HG03064 (cell line): Measurements from ENCODE around the gene NELL1.

Experiments
- ATAC-seq: cut with Tn5 transposase; IDR thresholded peaks from one replicate; pipeline ENCODE4 v1.9.1; 2021; ENCODE audit warnings: low read depth; ENCODE audit not compliant: unreplicated experiment

Gene NELL1

DNA sequence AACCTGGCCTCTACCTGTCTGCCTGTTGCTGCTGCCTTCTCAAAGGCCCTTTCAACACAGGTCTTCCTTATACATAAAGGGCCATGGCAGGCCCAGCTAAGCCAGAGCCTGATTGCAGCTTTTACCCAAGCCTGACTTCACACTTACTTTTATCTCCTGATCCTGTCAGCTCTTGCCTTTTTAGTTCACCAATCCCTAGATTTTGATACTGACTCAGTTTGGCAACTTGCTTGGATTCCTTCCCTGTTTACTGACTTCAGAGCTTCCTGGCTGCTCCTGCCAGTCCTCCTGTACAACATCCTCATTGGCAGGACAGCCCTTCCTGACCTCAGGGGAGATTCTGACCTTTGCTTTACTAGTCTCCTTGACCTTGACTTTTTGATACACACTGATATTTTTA is 195.2 kb downstream of the NELL1 start:
- no peak for ATAC-seq

DNA sequence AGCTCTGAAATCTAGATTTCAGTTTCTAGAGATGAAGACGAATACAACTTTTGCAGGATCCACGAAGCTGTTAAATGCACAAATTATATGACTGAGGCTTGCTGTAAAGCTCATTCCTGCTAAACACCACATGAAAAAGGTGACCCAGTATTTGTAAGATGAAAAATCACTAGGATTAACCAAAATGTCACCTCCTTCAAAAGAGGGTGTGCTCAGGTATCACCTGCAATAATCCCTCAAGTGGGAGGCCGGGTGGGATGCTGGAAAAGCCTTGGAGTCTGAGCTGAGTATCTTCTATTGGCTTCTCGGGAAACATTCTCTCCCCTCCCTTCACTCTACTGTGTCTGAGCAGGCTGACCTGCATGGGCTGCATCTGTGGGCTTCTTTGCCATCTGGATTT is 195.8 kb downstream of the NELL1 start:
- no peak for ATAC-seq

DNA sequence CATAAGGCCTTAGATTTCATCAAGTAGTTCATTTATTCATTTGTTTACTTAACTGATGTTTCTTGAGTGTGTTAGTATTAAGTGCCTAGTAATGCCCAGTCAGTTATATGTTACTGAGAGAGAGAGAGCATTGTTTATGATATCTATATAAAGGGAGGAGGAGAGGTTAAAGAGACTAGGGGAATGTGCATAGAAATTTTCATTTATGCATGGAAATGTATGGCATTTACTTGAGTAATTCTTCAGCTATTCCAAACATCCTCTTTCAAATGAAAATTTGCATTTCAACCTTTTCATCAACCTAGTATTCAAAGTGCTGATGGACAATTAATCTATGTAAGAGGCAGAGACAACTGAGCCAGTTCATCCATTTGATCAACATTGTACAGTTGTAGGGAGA is 199.7 kb downstream of the NELL1 start:
- ATAC-seq: no peak

DNA sequence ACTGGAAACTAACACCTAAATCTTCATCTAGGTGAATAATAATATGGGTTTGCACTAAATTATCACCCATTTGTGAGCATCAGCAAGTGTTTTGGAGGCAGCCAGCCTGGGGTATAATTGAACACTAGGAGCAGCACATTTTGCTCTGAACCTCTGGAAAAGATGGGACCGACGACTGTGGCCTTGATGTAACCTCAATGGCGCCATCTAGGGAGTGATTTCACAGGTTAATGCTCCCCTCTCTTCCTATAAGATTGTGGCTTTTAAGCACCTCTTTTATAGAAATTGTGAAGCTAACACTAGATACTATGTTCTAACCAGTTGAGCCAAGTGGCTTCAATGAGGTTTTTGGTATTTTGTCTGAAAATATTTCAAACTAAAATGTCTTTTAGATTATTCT is 203.7 kb downstream of the NELL1 start:
- ATAC-seq: no peak

DNA sequence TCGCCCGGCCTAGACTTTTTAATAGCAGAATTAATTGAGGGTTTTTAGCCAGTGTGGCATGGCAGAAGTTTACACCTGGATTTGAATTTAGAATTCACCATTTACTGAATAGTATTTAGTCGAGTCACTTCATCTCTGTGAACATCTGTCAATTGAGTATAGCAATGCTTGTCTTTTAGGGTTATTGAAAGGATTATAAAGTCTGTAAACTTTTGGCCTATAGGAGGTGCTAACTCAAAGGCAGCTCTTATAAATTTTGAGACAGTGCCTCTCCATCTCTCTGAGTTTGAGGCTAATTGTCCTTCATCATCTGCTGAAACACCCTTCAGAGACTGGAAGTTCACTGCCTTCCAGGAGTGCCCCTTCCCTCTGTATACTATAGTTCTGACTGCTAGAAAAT is 205.0 kb downstream of the NELL1 start:
- ATAC-seq: no peak

DNA sequence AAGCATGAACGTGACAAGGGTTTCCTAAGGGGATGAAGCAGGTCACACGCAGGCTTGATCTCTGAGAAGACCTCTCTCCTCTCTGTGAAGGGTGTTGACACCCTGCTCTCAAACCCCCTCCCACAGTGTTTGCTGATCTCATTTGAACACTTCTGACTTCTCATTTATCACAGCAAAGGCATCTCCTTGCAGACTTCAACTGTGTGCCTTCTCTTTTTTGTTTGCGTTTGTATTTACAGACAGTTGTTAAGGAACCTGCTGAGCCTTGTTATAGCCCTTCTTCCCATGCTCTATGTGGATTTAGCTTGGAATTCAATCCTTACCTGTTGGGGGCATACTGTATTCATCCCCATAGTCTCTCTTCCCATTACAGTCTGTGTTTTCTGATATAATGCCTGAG is 206.5 kb downstream of the NELL1 start:
- ATAC-seq: no peak

DNA sequence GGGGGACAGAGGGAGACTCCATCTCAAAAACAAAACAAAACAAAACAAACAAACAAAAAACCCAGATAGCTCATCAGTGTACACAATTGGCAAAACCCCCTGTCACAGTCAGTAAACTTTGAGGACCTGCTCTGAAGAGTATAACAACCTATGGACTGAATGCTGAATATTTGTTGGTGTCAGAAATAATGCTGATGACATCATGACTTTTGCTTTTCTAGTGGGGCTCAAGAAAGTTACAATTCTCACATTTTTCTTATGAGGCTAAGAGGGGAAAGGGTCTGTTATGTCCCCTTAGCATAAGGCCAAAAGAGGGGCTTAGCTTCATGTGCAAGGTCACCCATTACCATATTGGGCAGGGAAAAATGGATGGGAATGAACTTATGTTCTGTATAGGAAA is 207.4 kb downstream of the NELL1 start:
- no peak for ATAC-seq

DNA sequence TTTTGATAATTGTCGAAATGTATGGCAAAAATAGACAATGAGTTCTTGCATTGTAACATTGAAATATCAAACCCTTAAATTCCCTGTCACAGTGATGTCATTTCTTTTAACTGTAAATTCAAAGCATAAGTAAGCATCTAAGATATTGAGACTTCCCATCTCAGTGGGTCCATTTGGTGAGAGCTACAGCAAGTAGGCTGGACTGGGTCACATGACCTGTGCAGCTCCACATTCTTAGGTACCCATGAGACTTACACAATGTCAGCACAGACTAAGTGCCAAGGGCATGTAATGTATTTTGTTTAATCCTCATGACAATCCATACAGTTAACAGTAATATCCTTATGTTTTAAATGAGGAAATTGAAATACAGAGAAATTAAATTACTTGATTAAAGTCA is 210.7 kb downstream of the NELL1 start:
- ATAC-seq: no peak

DNA sequence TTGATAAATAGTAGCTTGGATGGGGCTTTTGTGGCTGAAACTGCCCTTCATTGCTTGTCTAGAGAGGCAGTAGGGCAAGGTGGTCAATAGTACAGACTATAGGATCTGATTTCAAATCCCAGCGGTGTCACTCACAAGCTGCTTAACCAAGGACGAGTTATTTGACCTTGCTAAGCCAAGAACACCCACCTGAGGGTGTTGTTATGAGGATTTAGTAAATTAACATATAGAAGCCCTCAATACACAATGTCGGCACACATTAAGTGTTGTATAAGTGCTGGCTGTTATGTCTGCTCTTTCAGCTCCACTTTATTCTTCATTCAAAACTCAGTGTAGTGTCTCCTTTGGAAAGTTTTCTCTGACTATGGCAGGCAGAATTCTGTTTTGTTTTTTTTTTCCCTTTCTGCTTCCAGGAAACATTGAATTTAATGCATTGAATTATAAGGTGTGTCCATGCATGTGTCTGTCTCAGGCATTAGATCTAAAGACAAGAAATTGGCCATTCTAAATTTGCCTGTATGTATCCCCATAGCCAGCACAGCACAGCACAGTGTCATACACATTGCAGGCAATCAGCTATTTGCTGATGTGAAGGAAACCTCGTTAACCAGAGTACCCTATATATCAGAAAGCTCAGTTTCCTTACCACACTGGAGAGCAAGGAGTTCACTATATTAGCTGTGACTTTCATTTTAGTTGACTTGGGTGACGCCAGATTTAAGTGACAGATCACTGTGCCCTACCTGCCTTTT is 212.1 kb downstream of the NELL1 start:
- no peak for ATAC-seq

DNA sequence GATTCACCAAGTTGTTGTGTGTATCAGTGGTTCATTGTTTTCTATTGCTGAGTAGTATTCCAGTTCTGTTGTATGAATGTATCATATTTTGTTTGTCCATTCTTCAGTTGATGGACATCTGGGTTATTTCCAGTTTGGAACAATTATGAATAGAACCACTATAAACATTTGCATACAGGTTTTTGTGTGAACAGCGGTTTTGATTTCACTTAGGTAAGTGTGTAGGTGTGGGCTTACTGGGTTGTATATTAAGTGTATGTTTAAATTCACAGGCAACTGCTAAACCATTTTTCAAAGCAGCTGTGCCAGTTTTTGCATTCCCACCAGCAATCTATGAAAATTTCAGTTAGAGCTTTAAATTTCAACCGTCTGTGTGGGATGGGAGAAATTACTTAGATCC is 217.8 kb downstream of the NELL1 start:
- no peak for ATAC-seq

DNA sequence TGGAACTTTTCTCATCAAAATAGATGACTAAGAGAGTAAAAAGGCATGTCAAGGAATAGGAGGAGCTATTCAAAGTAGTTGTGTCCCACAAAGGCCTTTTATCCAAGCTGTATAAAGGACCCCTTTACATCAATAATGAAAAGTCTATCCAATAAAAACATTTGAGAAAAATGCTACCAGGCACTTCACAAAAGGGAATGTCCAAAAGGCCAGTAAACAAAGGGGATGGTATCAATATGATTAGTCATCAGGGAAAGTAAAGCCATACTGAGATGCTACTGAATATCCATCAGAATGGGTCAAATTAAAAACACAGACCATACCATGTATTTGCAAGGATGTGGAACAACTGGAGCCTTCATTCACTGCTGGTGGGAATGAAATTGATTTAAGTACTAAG is 224.9 kb downstream of the NELL1 start:
- ATAC-seq: no peak

DNA sequence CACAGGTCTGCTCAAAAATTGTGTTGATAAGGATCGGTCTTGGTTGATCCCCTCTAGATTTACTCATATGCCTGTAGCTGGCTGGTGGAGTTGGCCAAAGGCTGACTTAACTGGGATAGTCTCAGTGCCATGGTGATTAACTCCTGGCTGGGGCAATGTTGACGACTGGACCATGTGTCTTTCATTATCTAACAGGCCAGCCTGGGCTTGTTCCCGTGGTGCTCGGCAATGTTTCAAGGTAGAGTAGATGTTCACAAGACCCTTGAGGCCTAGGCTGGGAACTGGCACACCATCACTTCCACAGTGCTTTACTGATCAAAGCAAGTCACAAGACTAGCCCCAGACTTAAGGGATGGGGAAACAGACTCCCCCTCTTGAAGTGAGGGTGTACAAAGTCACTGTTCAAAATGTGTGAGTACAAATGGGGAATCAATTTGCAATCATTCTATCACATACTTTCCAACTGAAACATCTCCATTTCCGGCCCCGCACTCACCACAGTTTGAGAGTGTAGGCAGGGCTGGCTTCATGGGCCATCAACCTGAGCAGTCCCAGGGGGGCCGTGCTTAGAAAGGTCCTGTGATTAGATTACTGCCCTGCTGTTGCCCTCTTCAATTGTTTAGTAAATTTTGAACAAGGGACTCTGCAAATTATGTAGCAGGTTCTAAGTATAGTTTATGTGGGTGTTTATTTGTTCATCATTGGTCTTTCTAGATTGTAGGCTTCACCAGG is 240.8 kb downstream of the NELL1 start:
- no peak for ATAC-seq

DNA sequence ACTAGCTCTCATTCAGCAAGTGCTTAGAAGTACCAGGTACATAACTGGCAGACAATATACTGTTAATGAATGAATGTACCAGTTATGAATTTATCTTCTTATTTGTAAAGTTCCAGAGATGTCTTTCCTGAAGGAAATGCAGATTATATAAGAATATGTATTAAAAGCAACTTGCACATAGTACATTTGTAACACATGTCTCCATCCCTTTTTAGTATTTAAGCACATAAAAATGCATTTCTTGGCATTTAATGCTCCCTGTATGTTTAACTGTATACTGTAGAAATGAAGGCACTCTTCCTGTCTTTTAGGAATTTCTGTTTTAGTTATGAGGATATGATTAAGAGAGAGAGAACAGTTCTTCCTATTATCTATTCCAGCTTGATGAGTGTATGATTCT is 241.3 kb downstream of the NELL1 start:
- ATAC-seq: no peak

DNA sequence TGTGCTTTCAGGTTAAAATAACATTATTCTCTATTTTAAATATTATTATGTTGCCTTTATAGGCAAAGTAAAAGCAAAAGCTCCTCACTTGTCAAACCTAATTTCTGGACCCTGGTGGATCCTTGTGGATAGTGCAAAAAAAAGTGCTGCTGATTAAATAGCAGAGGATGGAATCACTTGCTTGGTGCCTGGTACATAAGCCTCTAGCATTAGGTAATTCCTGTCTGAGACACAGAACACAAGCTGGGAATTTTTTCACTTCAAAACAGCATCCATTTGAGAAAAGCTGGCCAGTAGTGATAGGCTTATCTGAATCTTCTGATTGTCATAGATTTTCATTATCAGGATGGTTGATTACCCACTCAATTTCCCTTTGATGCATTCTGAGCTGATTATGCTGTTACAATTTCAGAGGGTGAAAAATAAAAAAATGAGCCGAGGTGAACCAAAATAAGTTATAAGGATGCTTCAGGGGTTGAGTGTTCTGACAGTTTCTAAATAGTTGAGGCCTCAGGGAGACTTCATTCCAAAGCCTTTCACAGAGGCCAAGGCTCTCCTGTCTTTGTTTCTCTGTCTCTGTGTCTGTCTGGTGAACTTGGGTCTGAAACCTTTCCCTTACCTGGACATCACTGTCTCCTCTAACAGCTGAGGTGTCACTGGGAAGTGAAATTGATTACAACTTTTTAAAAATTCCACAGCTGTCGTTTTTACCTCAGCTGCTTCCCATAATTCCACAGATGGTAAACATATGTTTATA is 242.9 kb downstream of the NELL1 start:
- no peak for ATAC-seq

DNA sequence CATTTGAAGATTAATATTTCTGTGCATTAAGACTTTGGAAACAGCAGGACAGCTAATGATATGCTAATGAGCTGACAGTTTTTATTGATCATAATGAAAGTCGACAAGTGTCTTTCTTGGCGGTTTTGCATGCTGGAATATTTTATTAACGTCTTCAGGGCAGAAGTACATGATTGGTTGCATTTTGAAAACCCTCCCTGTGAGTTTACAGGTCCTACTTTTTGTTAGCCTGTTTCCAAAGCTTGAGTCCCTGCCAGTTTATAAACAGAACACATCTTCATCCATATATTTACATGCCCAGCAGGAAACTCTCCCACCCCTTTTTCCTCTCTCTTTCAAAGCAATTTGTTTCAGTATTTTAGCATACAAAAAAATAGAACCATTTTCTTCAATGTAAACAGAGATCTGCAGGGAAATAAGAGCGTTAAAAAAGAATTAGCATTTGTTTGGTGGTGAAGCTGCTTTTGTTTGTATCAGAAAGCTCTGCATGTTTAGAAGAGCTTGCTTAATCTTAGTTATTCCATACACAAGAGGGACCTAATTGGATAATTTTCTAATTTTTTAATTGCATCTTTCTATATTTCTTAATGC is 243.6 kb downstream of the NELL1 start:
- ATAC-seq: no peak

DNA sequence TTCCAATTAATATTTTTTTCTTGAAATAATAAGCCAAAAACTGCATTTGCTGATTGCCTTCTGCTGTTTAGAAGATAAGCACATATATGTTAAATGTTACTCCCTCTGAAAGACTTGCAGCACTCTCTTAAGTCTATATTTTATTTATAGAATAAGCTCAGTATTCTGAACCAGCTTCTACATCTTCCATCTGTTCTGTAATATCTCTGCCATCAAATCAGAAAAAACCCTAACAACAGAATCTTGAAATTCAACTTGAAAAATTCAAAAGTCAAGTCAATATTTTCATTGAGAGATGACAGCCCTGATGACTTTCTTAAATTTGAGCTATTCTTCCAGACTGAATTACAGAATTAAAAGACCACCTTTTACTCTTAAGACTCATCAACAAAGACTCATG is 247.9 kb downstream of the NELL1 start:
- no peak for ATAC-seq

DNA sequence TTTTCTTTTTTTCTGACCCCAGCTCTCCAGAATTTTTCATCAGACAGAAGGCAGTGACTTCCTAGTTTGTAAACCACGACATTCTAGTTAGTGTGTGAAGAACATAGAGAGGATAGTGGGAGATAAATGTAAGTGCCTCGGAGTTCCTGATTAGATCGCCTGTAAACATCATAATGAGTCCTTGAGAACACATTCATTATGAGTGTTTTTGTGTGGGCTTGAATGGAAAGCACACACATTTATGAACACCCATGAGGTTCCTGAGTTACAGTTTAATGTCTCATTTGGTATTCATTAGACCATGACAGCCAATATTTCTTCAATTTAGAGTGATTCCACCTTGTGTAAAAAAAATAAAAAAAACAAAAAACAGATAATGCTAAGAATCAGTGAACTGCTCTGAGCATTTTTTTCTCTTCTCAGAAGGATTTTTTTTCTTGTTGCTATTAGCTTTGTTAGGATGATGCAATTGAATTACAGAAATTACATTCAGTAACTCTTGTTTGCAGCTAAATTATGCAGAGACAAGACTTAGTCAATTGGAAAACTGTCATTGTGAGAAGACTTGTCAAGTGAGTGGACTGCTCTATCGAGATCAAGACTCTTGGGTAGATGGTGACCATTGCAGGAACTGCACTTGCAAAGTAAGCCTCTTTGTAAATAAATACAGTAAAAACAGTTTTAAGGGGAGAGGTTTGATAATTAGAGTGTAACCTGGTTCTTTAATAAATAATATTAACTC is 257.6 kb downstream of the NELL1 start:
- no peak for ATAC-seq

DNA sequence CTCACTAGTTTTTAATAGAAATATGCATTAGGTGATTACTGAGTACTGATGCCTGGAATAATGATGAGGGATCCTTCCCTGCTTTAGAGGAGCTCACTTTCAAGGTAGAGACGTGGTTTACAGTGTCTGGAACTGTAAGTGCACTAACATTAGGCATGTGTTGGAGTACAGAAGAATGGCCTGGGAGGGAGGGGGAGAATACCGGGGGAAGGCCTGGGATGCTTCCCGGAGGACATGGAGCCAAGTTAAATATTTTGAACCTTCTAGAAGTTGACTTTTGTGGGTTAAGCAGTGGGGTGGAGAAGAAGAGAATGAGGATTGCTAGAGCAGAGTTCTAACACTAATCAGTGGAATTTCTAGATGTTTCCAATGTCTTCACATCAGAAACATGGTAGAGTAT is 261.6 kb downstream of the NELL1 start:
- ATAC-seq: no peak

DNA sequence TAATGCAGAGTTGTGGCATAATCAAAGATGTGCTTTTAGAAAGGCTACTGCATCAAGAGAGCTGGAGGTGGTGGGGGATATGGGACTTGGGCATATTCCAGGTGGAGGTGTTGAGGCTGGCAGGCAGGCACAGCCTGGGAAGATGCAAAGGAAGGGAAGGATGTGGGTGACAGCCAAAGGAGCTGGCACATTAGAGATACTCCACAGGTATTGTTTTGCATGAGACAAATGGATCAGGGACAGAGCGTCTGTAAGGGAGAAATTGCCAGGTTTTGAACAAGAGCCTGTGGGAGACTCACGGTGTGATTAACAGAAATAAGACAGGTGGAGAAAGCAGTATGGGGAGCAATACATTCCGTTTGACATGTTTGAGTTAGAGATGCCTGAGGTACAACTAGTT is 263.7 kb downstream of the NELL1 start:
- no peak for ATAC-seq

DNA sequence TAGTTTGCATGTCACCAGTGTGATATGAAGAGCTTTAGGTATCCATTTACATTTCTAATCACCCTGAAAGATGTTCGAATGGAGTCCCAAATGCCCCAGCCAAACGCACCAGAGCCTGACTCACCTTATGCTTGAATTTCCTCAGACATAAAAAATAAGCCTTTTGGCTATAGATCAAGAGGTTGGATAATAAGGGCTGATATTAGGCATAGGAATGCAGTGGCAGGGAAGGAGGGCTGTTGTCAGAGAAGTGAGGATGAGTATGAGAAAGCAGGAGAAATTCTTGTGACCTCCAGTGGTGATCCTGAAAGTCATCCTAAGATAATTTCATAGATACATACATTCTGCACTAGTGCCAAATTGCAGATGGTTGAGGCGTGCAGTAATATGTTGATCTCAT is 264.6 kb downstream of the NELL1 start:
- ATAC-seq: no peak

DNA sequence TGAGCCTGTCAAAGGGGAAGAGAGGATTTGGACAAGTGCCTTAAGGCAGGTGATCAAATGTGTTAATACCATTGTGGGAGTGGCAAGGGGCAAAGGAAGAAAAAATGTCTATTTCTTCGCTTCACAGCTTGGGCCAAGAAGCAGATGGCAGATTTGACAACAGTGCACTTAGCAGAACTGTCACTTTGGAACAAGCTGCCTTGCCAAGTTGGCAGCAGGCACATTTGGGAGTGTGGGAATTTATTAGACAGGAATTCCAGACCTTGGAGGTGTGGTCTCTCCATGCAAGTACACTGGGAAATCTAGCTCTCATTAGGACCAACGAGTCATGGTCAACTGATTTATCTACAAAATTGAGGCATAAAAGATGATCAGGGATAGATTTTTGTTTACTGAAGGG is 265.1 kb downstream of the NELL1 start:
- no peak for ATAC-seq
